Breast epithelium (tissue), 4 donors: ENCODE data around the gene HHATL. TPM values are rescaled to one million over a fixed set of nuclear protein-coding genes. Genes with fewer than 3 reads are reported as not detected.

Experiments
- DNase-seq, 2 donors: peaks; one replicate each; pipeline ENCODE4 v3.0.0-alpha.2; 2019; ENCODE audit warnings: low spot score in 2 of 2
- H3K27ac ChIP-seq, 2 donors: fragments of 200-600 bp; sonication (generic) in 1 of 2; one replicate each; pipeline ENCODE4 v1.5.1; 2016 to 2019; ENCODE audit warnings: mild to moderate bottlenecking in 1 of 2
- H3K27me3 ChIP-seq, 2 donors: fragments of 200-600 bp; sonication (generic) in 1 of 2; one replicate each; pipeline versions ENCODE4 v1.5.1 to v1.6.0; 2017 to 2019; ENCODE audit warnings: control low read depth in 1 of 2, mild to moderate bottlenecking in 1 of 2
- H3K36me3 ChIP-seq: fragments of 200-600 bp; one replicate; pipeline ENCODE4 v1.5.1; 2019
- H3K4me1 ChIP-seq, 2 donors: fragments of 200-600 bp; sonication (generic); one replicate each; pipeline ENCODE4 v1.5.1; 2016 to 2019; ENCODE audit warnings: control low read depth in 1 of 2
- H3K4me3 ChIP-seq, 3 donors: fragments of 200-600 bp; sonication (generic); 1 replicate in 2 of 3; 2 replicates in 1 of 3; pipeline ENCODE4 v1.5.1; 2016 to 2019; ENCODE audit warnings: mild to moderate bottlenecking in 3 of 3, moderate library complexity in 2 of 3
- H3K9me3 ChIP-seq, 2 donors: fragments of 200-600 bp; sonication (generic) in 1 of 2; one replicate each; pipeline ENCODE4 v1.5.1; 2016 to 2019; ENCODE audit warnings: control low read depth in 1 of 2
- CTCF ChIP-seq, 3 donors: fragments of 450-650 bp; IDR thresholded peaks; one replicate each; pipeline ENCODE4 v1.5.1; 2016 to 2017; ENCODE audit warnings: antibody characterized with exemption in 3 of 3, mild to moderate bottlenecking in 3 of 3, moderate library complexity in 3 of 3
- POLR2A ChIP-seq: fragments of 450-650 bp; IDR thresholded peaks from one replicate; pipeline ENCODE4 v1.6.1; 2016; ENCODE audit warnings: antibody characterized with exemption, mild to moderate bottlenecking, moderate library complexity
- POLR2AphosphoS5 ChIP-seq, 3 donors: sonication (generic); formaldehyde crosslinking; IDR thresholded peaks; one replicate each; pipeline ENCODE4 v1.6.1; 2017; ENCODE audit warnings: antibody characterized with exemption in 3 of 3
- intact Hi-C: fragments of 100-400 bp; cut with DNase I; formaldehyde crosslinking; loops from one replicate; pipeline ENCODE4 v1.15.1; 2023; ENCODE audit warnings: low total_unique reads
- total RNA-seq, 3 donors: library from RNA; depleted of rRNA; stranded (reverse); fragments of >200 nt; gene quantifications; one replicate each; pipeline ENCODE4 v1.1.0, GENCODE V29; 2016

HHATL gene
- total RNA-seq, 3 donors from 2014 or later = 0.32 to 1.6 TPM; not detected in 1

GRCh38 chr3:42704136-42704841 is 1.7 kb upstream of the HHATL start:
- Histone ChIP-seq H3K36me3 (no peaks in the 10 kb centered on the region), H3K4me3 (no peak overlapping the region), H3K9me3 (no peaks in the 10 kb centered on the region), H3K4me1 (no peaks in the 10 kb centered on the region), H3K27ac (no peak overlapping the region), H3K27me3 (no peaks in the 10 kb centered on the region)
- peak in 1 of 2 donors; percentile 41 for DNase-seq
- no peak for TF ChIP-seq POLR2A
- no peak for TF ChIP-seq CTCF (IDR thresholded peaks at IDR 0.05)
- TF ChIP-seq POLR2AphosphoS5 (IDR thresholded peaks at IDR 0.05) = no peak
- intact Hi-C loops = no loop called here

DNA sequence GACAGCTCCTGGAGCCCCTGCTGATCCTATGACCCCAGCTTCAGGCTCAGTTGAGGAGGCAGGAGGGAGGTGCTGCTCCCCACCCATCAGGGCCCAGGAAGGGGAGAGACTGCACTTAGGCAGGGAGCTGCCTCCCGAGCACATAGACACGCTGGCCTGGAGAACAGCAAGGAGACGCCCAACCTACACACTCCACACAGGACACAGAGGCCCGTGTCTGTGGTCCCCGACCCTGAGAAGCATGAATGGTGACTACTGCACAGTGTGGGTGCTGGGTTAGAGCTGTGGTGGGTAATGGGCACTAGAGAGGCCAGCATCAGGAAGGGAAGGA is 1.1 kb upstream of the HHATL start:
- H3K4me3 ChIP-seq = no peak overlapping the region
- no peak for DNase-seq
- TF ChIP-seq POLR2AphosphoS5 (IDR thresholded peaks at IDR 0.05) (no peak), CTCF (IDR thresholded peaks at IDR 0.05) (no peak), POLR2A (no peak)
- intact Hi-C loops = loop anchor here (1.0 kb wide), 1 partner anchor 44 kb away; no protein-coding TSS in a partner anchor
- H3K27ac ChIP-seq = no peak overlapping the region
- H3K27me3 ChIP-seq = no peaks in the 10 kb centered on the region
- no peaks in the 10 kb centered on the region for H3K4me1 ChIP-seq
- no peaks in the 10 kb centered on the region for H3K36me3 ChIP-seq
- no peaks in the 10 kb centered on the region for H3K9me3 ChIP-seq

DNA sequence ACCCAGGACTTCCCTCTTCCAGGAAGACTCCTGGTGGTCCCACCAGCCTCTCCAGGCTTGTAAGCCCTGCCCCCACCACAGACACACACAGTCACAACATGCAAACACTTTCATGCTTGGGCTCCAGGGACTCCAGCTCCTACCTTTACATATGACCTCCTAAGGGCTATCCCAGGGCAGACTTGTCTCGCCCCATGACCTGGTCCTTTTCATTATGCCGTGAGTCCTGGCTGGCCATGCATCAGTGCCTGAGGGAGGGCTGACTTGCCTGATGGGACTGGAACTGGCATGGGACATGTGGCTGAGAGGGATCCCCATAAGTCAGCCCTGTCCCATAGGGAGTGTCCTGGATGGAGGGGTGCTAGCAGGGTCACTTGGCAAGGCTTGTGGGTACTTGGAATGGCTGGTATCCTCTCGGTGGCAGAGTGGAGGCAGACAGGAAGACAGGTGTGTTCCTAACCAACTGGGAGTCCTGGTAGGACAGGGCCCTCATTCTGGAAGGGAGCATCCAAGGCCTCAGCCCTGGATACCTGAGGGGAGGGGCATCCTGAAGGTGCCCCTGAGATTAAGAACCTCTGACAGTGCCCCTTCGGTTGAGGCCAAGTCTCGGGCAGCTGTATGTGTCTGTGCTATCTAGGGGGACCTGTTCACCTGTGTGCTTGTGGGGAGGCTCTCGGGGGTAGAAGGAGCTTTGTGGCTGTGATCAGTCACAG is 540 bp upstream of the HHATL start:
- Histone ChIP-seq H3K9me3 (no peaks in the 10 kb centered on the region), H3K27ac (no peak overlapping the region), H3K27me3 (no peaks in the 10 kb centered on the region), H3K36me3 (no peaks in the 10 kb centered on the region), H3K4me3 (no peak overlapping the region), H3K4me1 (no peaks in the 10 kb centered on the region)
- DNase-seq = peak in 1 of 2 donors; percentile 24
- TF ChIP-seq POLR2A (no peak), CTCF (IDR thresholded peaks at IDR 0.05) (no peak), POLR2AphosphoS5 (IDR thresholded peaks at IDR 0.05) (no peak)
- intact Hi-C loops = loop anchor here (1.0 kb wide), 1 partner anchor 44 kb away; no protein-coding TSS in a partner anchor

DNA sequence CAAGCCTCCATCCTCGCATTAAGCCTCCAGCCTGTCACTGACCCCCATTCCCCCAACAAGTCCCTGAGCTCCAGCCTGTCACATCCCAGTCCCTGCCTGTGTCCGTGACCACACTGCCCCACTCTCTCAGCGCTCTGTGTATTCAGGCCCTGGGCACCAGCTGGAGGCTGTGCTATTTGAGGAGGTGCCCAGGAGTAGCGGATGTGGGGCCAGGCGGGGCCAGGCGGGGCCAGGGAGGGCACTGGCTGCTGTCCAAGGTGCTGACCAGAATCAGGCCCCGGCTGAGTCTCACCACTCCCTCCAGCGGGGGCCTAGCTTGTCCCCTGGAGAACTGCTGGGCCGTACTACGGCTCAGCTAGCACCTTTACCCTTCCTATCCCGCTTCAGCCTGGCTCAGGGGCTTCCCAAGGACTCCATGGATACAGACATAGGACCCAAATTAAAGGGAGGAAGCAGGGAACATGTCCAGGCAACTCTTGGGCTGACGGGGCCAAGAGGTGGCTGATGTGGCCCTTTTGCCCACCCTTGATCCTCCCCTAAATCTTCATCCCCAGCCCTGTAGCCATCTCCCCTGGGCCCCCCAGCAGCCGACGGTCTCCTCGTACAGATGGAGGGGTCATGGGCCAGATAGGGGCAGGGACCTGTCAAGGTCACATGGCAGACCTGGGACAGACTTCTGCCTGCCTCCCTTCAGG is 1.1 kb downstream of the HHATL start:
- TF ChIP-seq CTCF (IDR thresholded peaks at IDR 0.05) (no peak), POLR2AphosphoS5 (IDR thresholded peaks at IDR 0.05) (no peak), POLR2A (no peak)
- Histone ChIP-seq H3K9me3 (no peaks in the 10 kb centered on the region), H3K4me3 (no peak overlapping the region), H3K27me3 (no peaks in the 10 kb centered on the region), H3K27ac (no peak overlapping the region), H3K4me1 (no peaks in the 10 kb centered on the region), H3K36me3 (no peaks in the 10 kb centered on the region)
- intact Hi-C loops = no loop called here
- peak in 1 of 2 donors; percentile 48 for DNase-seq
